GM12865 (cell line): ENCODE data around the gene GDPD1.
A peak's percentile ranks its signal among the peaks of the same experiment; 100 is the strongest.
"Not testable (repeated sequence)": the region's sequence is repeated elsewhere in the genome, so short reads cannot be mapped to it uniquely, and the experiment has no call there.

Source experiments
- DNase-seq: peaks from one replicate; pipeline ENCODE4 v3.0.0; 2010; ENCODE audit warnings: low read depth
- H3K4me3 ChIP-seq: 2 replicates; pipeline ENCODE4 v1.5.1; 2011; ENCODE audit warnings: mild to moderate bottlenecking, low read depth, low read length, control low read depth
- TF ChIP-seq, protein P1 (sequence below): IDR thresholded peaks from 2 replicates; pipeline ENCODE4 v1.5.1; 2011; ENCODE audit warnings: low read length, control low read depth, low read depth, inconsistent platforms; ENCODE audit not compliant: insufficient read depth; ENCODE audit errors: missing control alignments

GDPD1 gene

DNA sequence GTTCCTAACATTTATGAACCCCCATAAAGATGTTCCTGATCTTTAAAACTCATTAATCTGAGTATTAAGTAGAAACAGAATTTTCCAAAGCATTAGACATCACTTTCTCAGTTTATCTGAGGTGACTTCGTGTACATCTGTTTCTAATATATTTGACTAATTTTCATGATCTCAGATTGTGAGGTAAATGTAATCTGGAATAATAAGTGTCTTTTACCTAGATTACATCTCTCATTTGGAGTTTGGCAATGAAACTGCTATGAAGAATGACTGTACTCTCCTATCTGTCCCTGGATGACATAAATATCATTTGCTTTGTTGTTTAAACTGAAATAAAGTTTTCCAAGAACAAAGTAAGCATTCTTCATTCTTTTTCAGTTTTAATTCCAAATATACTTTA is 55.3 kb downstream of the GDPD1 start:
- no peak overlapping the region for H3K4me3 ChIP-seq
- DNase-seq = no peak
- TF ChIP-seq, protein P1, sequence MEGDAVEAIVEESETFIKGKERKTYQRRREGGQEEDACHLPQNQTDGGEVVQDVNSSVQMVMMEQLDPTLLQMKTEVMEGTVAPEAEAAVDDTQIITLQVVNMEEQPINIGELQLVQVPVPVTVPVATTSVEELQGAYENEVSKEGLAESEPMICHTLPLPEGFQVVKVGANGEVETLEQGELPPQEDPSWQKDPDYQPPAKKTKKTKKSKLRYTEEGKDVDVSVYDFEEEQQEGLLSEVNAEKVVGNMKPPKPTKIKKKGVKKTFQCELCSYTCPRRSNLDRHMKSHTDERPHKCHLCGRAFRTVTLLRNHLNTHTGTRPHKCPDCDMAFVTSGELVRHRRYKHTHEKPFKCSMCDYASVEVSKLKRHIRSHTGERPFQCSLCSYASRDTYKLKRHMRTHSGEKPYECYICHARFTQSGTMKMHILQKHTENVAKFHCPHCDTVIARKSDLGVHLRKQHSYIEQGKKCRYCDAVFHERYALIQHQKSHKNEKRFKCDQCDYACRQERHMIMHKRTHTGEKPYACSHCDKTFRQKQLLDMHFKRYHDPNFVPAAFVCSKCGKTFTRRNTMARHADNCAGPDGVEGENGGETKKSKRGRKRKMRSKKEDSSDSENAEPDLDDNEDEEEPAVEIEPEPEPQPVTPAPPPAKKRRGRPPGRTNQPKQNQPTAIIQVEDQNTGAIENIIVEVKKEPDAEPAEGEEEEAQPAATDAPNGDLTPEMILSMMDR = no peak

DNA sequence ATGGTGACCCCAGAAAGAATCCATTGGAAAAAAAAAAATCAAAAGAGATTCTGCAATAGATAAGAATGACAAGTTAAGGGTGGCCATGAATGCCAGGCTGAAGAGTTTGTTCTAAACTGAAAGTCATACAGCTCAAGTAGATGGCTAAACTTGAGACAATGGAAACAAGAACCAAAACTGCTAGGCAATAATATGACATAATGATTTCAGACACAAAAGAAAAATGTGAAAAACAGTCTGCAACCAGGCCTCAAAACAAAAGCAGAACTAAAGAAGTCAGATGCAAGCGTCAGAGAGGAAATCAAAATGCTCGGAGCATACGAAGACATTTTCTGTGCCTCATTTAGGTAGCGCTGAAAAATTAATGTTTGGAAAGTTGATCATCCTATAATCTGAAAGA is 56.7 kb downstream of the GDPD1 start:
- TF ChIP-seq, protein P1 = no peak
- peak; percentile 77 for DNase-seq
- peak overlapping the region; percentile 26 for H3K4me3 ChIP-seq

DNA sequence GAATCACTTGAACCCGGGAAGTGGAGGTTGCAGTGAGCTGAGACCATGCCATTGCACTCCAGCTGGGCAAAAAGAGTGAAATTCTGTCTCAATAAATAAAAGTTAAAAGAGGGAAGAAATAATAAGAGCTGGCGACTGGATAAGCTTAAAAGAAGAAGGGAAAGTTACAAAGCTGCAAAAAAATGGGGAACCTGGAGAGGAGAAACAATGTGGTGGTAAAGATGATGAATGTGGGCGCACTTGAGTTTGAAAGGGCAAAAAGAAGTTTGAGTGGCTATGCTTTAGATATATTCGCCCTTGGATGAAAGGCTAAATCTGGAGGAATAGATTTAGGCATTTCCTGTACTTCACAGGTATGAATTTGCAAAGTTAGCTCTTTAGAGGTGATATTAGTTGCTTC is 58.1 kb downstream of the GDPD1 start:
- no peak for DNase-seq
- no peak overlapping the region for H3K4me3 ChIP-seq
- TF ChIP-seq, protein P1 = no peak

DNA sequence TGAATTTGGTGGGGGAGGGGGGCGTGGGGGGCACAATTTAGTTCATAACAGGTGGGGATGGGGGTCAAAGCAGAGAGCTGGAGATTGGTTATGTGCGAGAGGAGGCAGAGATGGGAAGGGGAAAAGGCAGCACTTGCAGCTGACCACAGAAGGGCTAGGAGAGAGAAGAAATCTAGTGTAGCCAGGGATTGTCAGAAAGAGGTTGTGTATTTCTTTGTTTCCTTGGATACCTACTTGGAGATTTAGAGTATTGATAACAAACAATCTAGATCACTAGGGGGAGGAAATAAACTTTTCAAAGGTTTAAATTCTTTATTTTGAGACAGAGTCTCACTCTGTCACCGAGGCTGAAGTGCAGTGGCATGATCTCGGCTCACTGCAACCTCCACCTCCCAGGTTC is 64.0 kb downstream of the GDPD1 start:
- TF ChIP-seq, protein P1 = no peak
- no peak overlapping the region for H3K4me3 ChIP-seq
- DNase-seq = no peak

DNA sequence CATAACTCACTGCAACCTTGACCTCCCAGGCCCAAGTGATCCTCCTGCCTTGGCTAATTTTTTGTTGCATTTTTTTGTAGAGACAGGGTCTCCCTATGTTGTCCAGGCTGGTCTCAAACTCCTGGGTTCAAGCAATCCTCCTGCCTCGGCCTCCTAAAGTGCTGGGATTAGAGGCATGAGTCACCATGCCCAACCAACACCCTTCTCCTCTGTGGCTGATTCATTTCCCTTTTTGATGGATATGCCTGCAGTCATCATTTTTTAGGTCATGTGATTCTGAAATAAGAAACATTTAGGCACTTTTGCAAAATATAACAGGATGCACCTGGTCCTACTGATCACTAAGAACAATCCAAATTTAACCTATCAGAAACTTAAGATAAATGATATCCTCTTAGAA is 67.1 kb downstream of the GDPD1 start:
- DNase-seq = no peak
- TF ChIP-seq, protein P1 = no peak

GRCh38 chr17:59287891-59288290 is 67.6 kb downstream of the GDPD1 start:
- DNase-seq = no peak
- H3K4me3 ChIP-seq = no peak overlapping the region
- TF ChIP-seq, protein P1 = no peak

More for the DNA sequence above, 67.1 kb downstream of the GDPD1 start:
- no peak overlapping the region for H3K4me3 ChIP-seq

DNA sequence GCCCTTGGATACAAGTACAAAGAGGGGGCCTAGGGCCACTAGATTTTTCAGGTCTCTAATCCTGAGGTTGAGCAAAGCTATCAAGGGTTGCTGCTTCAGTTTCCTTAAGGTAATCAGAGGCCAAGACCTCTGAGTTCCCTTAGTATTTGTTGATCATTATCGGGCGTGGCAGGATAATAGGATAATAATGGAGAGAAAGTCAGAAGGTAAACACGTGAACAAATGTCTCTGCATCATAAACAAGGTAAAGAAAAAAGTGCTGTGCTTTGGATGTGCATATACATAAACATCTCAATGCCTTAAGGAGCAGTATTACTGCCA is 69.6 kb downstream of the GDPD1 start:
- DNase-seq = no peak
- TF ChIP-seq, protein P1 = no peak
- no peak overlapping the region for H3K4me3 ChIP-seq

DNA sequence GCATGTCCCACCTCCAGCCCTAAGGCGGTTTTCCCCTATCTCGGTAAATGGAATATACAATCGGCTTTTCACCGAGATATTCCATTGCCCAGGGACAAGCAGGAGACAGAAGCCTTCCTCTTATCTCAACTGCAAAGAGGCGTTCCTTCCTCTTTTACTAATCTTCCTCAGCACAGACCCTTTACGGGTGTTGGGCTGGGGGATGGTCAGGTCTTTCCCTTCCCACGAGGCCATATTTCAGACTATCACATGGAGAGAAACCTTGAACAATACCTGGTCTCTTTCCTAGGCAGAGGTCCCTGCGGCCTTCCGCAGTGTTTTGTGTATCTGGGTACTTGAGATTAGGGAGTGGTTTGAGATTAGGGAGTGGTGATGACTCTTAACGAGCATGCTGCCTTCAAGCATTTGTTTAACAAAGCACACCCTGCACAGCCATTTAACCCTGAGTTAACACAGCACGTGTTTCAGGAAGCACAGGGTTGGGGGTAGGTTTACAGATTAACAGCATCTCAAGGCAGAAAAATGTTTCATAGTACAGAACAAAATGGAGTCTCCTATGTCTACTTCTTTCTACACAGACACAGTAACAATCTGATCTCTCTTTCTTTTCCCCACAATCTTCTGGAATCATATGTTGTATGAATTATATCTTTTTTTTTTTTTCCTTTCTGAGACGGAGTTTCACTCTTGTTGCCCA is 70.1 kb downstream of the GDPD1 start:
- DNase-seq, H3K4me3 ChIP-seq: not testable (repeated sequence)
